H1 (cell line): Measurements from ENCODE around the gene PHF23. TPM values are rescaled to one million over a fixed set of nuclear protein-coding genes. Genes with fewer than 3 reads are reported as not detected.

Experiments used
- CTCF ChIA-PET: fragments of 300-600 bp; sonication (Branson Sonifier 250); formaldehyde crosslinking; loops from one replicate; lab custom pipeline; 2021; ENCODE audit not compliant: partially characterized antibody; lab: Charles Lee
- POLR2A ChIA-PET: fragments of 300-600 bp; sonication (Branson Sonifier 250); formaldehyde crosslinking; loops from one replicate; lab custom pipeline; 2021; ENCODE audit warnings: inconsistent platforms; ENCODE audit not compliant: partially characterized antibody; lab: Charles Lee
- DNase-seq, 2 experiments: peaks; one replicate each; pipeline versions ENCODE4 v3.0.0 to v3.0.0-alpha.2; 2010 to 2022; ENCODE audit warnings: low spot score in 2 of 2, low read depth in 1 of 2, mixed read lengths in 1 of 2
- FAIRE-seq: peaks from 2 replicates; lab custom pipeline; 2011; peaks lifted over from hg19 to GRCh38; lab: Jason Lieb, UNC
- H2AFZ ChIP-seq: 2 replicates; pipeline ENCODE4 v1.8.1; 2012; ENCODE audit warnings: low read length, inconsistent platforms
- H2AK5ac ChIP-seq: 2 replicates; pipeline ENCODE4 v1.6.1; 2013; ENCODE audit warnings: low read depth, low read length
- H2BK120ac ChIP-seq: replicated peaks from 2 replicates; pipeline ENCODE3; 2013; ENCODE audit warnings: low read depth, low read length, inconsistent platforms
- H2BK12ac ChIP-seq: 2 replicates; pipeline ENCODE4 v1.6.1; 2013; ENCODE audit warnings: low read depth, low read length
- H2BK15ac ChIP-seq: 2 replicates; pipeline ENCODE4 v1.6.1; 2013; ENCODE audit warnings: low read length
- H2BK20ac ChIP-seq: 2 replicates; pipeline ENCODE4 v1.6.1; 2013; ENCODE audit warnings: low read length
- H2BK5ac ChIP-seq: 2 replicates; pipeline ENCODE4 v1.6.1; 2013; ENCODE audit warnings: low read depth, low read length
- H3K14ac ChIP-seq: 2 replicates; pipeline ENCODE4 v1.6.1; 2013; ENCODE audit warnings: inconsistent platforms; ENCODE audit not compliant: insufficient read length
- H3K18ac ChIP-seq: 2 replicates; pipeline ENCODE4 v1.6.1; 2013; ENCODE audit warnings: low read length; ENCODE audit errors: extremely low read depth
- H3K23ac ChIP-seq: 2 replicates; pipeline ENCODE4 v1.6.1; 2013; ENCODE audit warnings: inconsistent platforms; ENCODE audit not compliant: insufficient read length
- H3K23me2 ChIP-seq: 2 replicates; pipeline ENCODE4 v1.6.1; 2013; ENCODE audit warnings: low read depth, low read length
- H3K27ac ChIP-seq: 2 replicates; pipeline ENCODE4 v1.6.1; 2011; ENCODE audit warnings: low read depth, low read length, inconsistent platforms
- H3K27me3 ChIP-seq, 4 experiments: replicated peaks in 1 of 4; 1 replicate in 1 of 4; 2 replicates in 3 of 4; pipeline versions ENCODE4 v1.6.1 to v1.8.1; 2011 to 2013; ENCODE audit warnings: low read length in 3 of 4, mild to moderate bottlenecking in 3 of 4, inconsistent platforms in 2 of 4, mixed read lengths in 2 of 4, moderate library complexity in 1 of 4; ENCODE audit not compliant: control insufficient read depth in 3 of 4, insufficient read depth in 3 of 4; ENCODE audit errors: extremely low read depth in 1 of 4
- H3K36me3 ChIP-seq, 4 experiments: 2 replicates each; pipeline versions ENCODE4 v1.6.1 to v1.8.1; 2011 to 2013; ENCODE audit warnings: mild to moderate bottlenecking in 4 of 4, low read length in 3 of 4, moderate library complexity in 2 of 4, control low read depth in 1 of 4, inconsistent platforms in 1 of 4; ENCODE audit not compliant: insufficient read depth in 4 of 4, control insufficient read depth in 2 of 4
- H3K4ac ChIP-seq: replicated peaks from 2 replicates; pipeline ENCODE3; 2013; ENCODE audit warnings: low read length, low read depth, mixed read lengths, inconsistent platforms; ENCODE audit not compliant: insufficient read length
- H3K4me1 ChIP-seq, 4 experiments: replicated peaks in 1 of 4; 1 replicate in 1 of 4; 2 replicates in 3 of 4; pipeline versions ENCODE4 v1.6.1 to v1.8.1; 2011 to 2013; ENCODE audit warnings: low read length in 3 of 4, inconsistent platforms in 2 of 4, mixed read lengths in 1 of 4; ENCODE audit not compliant: insufficient read depth in 4 of 4, control insufficient read depth in 3 of 4
- H3K4me2 ChIP-seq, 2 experiments: 2 replicates each; pipeline versions ENCODE4 v1.6.1 to v1.8.1; 2011 to 2013; ENCODE audit warnings: low read depth in 2 of 2, low read length in 2 of 2, control low read depth in 1 of 2, inconsistent platforms in 1 of 2, mild to moderate bottlenecking in 1 of 2; ENCODE audit not compliant: insufficient read depth in 1 of 2
- H3K4me3 ChIP-seq, 4 experiments: fragments of 200-600, 300-600 bp in 1 of 4; sonication (generic), shearing (Covaris generic), sonication (Bioruptor Twin) in 1 of 4; 2 replicates each; pipeline versions ENCODE4 v1.5.1 to v1.8.1; 2011 to 2016; ENCODE audit warnings: low read length in 4 of 4, low read depth in 3 of 4, control low read depth in 2 of 4, inconsistent platforms in 2 of 4, mild to moderate bottlenecking in 2 of 4, mixed read lengths in 1 of 4, moderate library complexity in 1 of 4; ENCODE audit not compliant: insufficient read depth in 2 of 4; ENCODE audit errors: extremely low read depth in 1 of 4
- H3K56ac ChIP-seq: replicated peaks from 2 replicates; pipeline ENCODE3; 2013; ENCODE audit warnings: low read depth, mild to moderate bottlenecking, mixed read lengths, low read length, inconsistent platforms; ENCODE audit not compliant: insufficient read length
- H3K79me1 ChIP-seq: 2 replicates; pipeline ENCODE4 v1.6.1; 2013; ENCODE audit warnings: low read depth, low read length, control low read depth
- H3K79me2 ChIP-seq, 2 experiments: 2 replicates each; pipeline versions ENCODE4 v1.6.1 to v1.8.1; 2012 to 2013; ENCODE audit warnings: low read length in 2 of 2, mild to moderate bottlenecking in 2 of 2, inconsistent platforms in 1 of 2; ENCODE audit not compliant: insufficient read depth in 2 of 2, control insufficient read depth in 1 of 2
- H3K9ac ChIP-seq, 4 experiments: replicated peaks in 1 of 4; 1 replicate in 1 of 4; 2 replicates in 3 of 4; pipeline versions ENCODE4 v1.6.1 to v1.8.1; 2011 to 2013; ENCODE audit warnings: low read depth in 3 of 4, low read length in 3 of 4, control low read depth in 2 of 4, mild to moderate bottlenecking in 2 of 4, moderate library complexity in 2 of 4, inconsistent platforms in 1 of 4; ENCODE audit errors: extremely low read depth in 1 of 4
- H3K9me3 ChIP-seq, 2 experiments: 2 replicates each; pipeline versions ENCODE4 v1.6.1 to v1.8.1; 2012 to 2013; ENCODE audit warnings: mild to moderate bottlenecking in 2 of 2, moderate library complexity in 2 of 2, control low read depth in 1 of 2, inconsistent platforms in 1 of 2, low read depth in 1 of 2, low read length in 1 of 2, mixed read lengths in 1 of 2; ENCODE audit not compliant: insufficient read depth in 2 of 2
- H4K20me1 ChIP-seq, 2 experiments: replicated peaks in 1 of 2; 2 replicates each; pipeline versions ENCODE3 to v1.8.1; 2011 to 2013; ENCODE audit warnings: inconsistent platforms in 2 of 2, low read length in 2 of 2, mild to moderate bottlenecking in 1 of 2; ENCODE audit not compliant: insufficient read depth in 2 of 2, control insufficient read depth in 1 of 2
- H4K5ac ChIP-seq: 2 replicates; pipeline ENCODE4 v1.6.1; 2013; ENCODE audit warnings: low read length, low read depth, mixed read lengths, inconsistent platforms; ENCODE audit not compliant: insufficient read length
- H4K8ac ChIP-seq: 2 replicates; pipeline ENCODE4 v1.8.0; 2013; ENCODE audit warnings: mild to moderate bottlenecking, moderate library complexity, low read length, inconsistent platforms; ENCODE audit not compliant: insufficient read depth; ENCODE audit errors: extremely low read depth
- H4K91ac ChIP-seq: replicated peaks from 2 replicates; pipeline ENCODE3; 2013; ENCODE audit warnings: low read length, mixed read lengths, inconsistent platforms; ENCODE audit not compliant: insufficient read length
- ATF3 ChIP-seq: IDR thresholded peaks from 2 replicates; pipeline ENCODE4 v1.6.1; 2011; ENCODE audit warnings: low read depth, mild to moderate bottlenecking, low read length; ENCODE audit not compliant: insufficient read depth
- BACH1 ChIP-seq: IDR thresholded peaks from 2 replicates; pipeline ENCODE4 v1.6.1; 2012; ENCODE audit warnings: low read length, improper control_type of control experiment
- EP300 ChIP-seq, 2 experiments: IDR thresholded peaks; 1 replicate in 1 of 2; 2 replicates in 1 of 2; pipeline ENCODE4 v1.6.1; 2011 to 2012; ENCODE audit warnings: low read depth in 2 of 2, low read length in 2 of 2, mild to moderate bottlenecking in 2 of 2, borderline replicate concordance in 1 of 2, inconsistent platforms in 1 of 2, moderate library complexity in 1 of 2
- JUN ChIP-seq: IDR thresholded peaks from 2 replicates; pipeline ENCODE4 v1.6.1; 2011; ENCODE audit warnings: low read depth, mild to moderate bottlenecking, improper control_type of control experiment, low read length
- KDM4A ChIP-seq: IDR thresholded peaks from one replicate; pipeline ENCODE4 v1.7.1; 2012; ENCODE audit warnings: low read depth, mild to moderate bottlenecking, moderate library complexity, low read length, inconsistent platforms; ENCODE audit not compliant: severe bottlenecking
- SIRT6 ChIP-seq: IDR thresholded peaks from one replicate; pipeline ENCODE4 v1.7.1; 2012; ENCODE audit warnings: low read length, inconsistent platforms
- SP2 ChIP-seq: IDR thresholded peaks from 2 replicates; pipeline ENCODE4 v1.6.1; 2012; ENCODE audit warnings: mild to moderate bottlenecking, low read length, inconsistent platforms
- SP4 ChIP-seq: IDR thresholded peaks from 2 replicates; pipeline ENCODE4 v1.6.1; 2012; ENCODE audit warnings: low read length, inconsistent platforms
- TBP ChIP-seq: IDR thresholded peaks from 2 replicates; pipeline ENCODE4 v1.6.1; 2011; ENCODE audit warnings: low read depth, low read length, improper control_type of control experiment
- TCF12 ChIP-seq: IDR thresholded peaks from 2 replicates; pipeline ENCODE4 v1.6.1; 2011; ENCODE audit warnings: low read depth, mild to moderate bottlenecking, low read length
- WGBS, 2 experiments: shearing (Covaris generic) in 1 of 2; methylation state at CpG; one replicate each; pipeline versions ENCODE4 v1.1.6 to v1.1.7; 2013 to 2015; ENCODE audit warnings: low lambda C conversion rate in 2 of 2, mixed read lengths in 2 of 2, inconsistent platforms in 1 of 2, low coverage in 1 of 2, missing lambda C conversion rate in 1 of 2; ENCODE audit not compliant: insufficient replicate concordance in 2 of 2, insufficient coverage in 1 of 2, insufficient read length in 1 of 2; ENCODE audit errors: extremely low coverage in 1 of 2, missing lambda C conversion rate in 1 of 2; 5-methylcytosine and 5-hydroxymethylcytosine counted together
- polyA plus RNA-seq, 7 experiments: library from polyadenylated mRNA; depleted of rRNA in 3 of 7; stranded (reverse) in 5 of 7; unstranded in 2 of 7; fragments of >200 nt in 5 of 7; fragments of 200-250 nt in 2 of 7; gene quantifications; 1 replicate in 5 of 7; 2 replicates in 1 of 7; 4 replicates in 1 of 7; pipeline versions ENCODE4 v1.2.1 to v1.2.3, GENCODE V29; 2011 to 2013; ENCODE audit warnings: missing spikeins in 2 of 7, mixed read lengths in 2 of 7
- total RNA-seq: library from RNA; stranded (reverse); fragmentation: NEBNext Ultra II Directional; extraction: Animal tissue kit (Norgen Biotek cat#: 25700); gene quantifications from 2 replicates; pipeline ENCODE4 v1.2.1, GENCODE V29; 2021

PHF23 gene
- total and polyA plus RNA-seq, 2 of the 8 experiments (the other 6 are each of a cell fraction or from before 2014, with no cell fraction given) = 47.5 to 62.8 TPM

- H2BK120ac ChIP-seq = no peak overlapping the region
- H2AFZ ChIP-seq = no peak overlapping the region
- H3K27ac ChIP-seq = no peak overlapping the region
- H2AK5ac ChIP-seq = no peak overlapping the region
- H4K20me1 ChIP-seq = peaks cover 5 to 14% of the 10 kb centered on the region in 2 experiments
- H3K4ac ChIP-seq = no peak overlapping the region
- H3K36me3 ChIP-seq = peaks cover 12 to 28% (median 19%) of the 10 kb centered on the region in 4 experiments; a peak in 7 of 8 replicates
- H3K18ac ChIP-seq = no peak overlapping the region
- H3K23me2 ChIP-seq = no peaks in the 10 kb centered on the region
- H2BK20ac ChIP-seq = no peak overlapping the region
- no peaks in the 10 kb centered on the region for H3K79me1 ChIP-seq
- no peak for FAIRE-seq
- no peaks in the 10 kb centered on the region for H3K27me3 ChIP-seq
- H3K4me3 ChIP-seq = no peak overlapping the region
- H3K14ac ChIP-seq = no peak overlapping the region
- 91% methylated on average over 12 of the region's 12 CpGs; no CpG with 5 or more reads in 1 of the 2 experiments for WGBS, 2 experiments
- no peak overlapping the region for H2BK5ac ChIP-seq
- TF ChIP-seq ATF3 (no peak), EP300 (IDR thresholded peaks at IDR 0.05; ENCODE audit: borderline replicate concordance in 1 of 2, low read depth in 2 of 2, low read length in 2 of 2) (no peak), SP2 (no peak), SP4 (no peak), TBP (no peak), JUN (no peak), KDM4A (no peak), SIRT6 (no peak), BACH1 (no peak), TCF12 (no peak)
- no peak overlapping the region for H3K56ac ChIP-seq
- no peak overlapping the region for H2BK12ac ChIP-seq
- no peak overlapping the region for H3K23ac ChIP-seq
- H3K9me3 ChIP-seq = no peaks in the 10 kb centered on the region
- no peaks in the 10 kb centered on the region for H3K4me1 ChIP-seq
- ChIA-PET POLR2A (interaction anchor here (1.1 to 1.2 kb wide), 4 partner anchors 13 to 30 kb away, joined by 3 to 7 read pairs (median 4); no protein-coding TSS in a partner anchor), CTCF (interaction anchor here (0.6 to 1.1 kb wide), 3 partner anchors 30 to 478 kb away, joined by 3 to 4 read pairs (median 3); no protein-coding TSS in a partner anchor)
- H3K4me2 ChIP-seq = no peak overlapping the region
- H4K91ac ChIP-seq = no peak overlapping the region
- H4K5ac ChIP-seq = no peak overlapping the region
- no peak overlapping the region for H4K8ac ChIP-seq
- no peak overlapping the region for H3K9ac ChIP-seq
- H2BK15ac ChIP-seq = no peak overlapping the region
- no peaks in the 10 kb centered on the region for H3K79me2 ChIP-seq
- DNase-seq = no peak
Observed at GRCh38 chr17:7191069-7191468, 48.2 kb downstream of the PHF23 start.
